ENCODE measurements around the gene WFIKKN1.

GRCh38 chr16:673399-673991, 42.7 kb downstream of the WFIKKN1 start:
- TF ChIP-seq CTCF (IDR thresholded peaks at IDR 0.05 in 8 of 11, conservative IDR thresholded peaks at IDR 0.05 in 3 of 11) (no peak), POLR2AphosphoS5 (IDR thresholded peaks at IDR 0.05) (peak in 1 of 3 donors; percentile 16)

All from spleen (tissue), 7 donors.